CD4-positive, alpha-beta T cell treated with Interleukin-15 for 4 hours (primary cell): ENCODE measurements around the gene GP5.

Experiments
- DNase-seq: peaks from one replicate; pipeline ENCODE4 v3.0.0-alpha.2; 2020; ENCODE audit warnings: low spot score

The GP5 gene

GRCh38 chr3:194350726-194351071, 48.4 kb downstream of the GP5 start:
- no peak for DNase-seq

GRCh38 chr3:194348354-194348753, 50.7 kb downstream of the GP5 start:
- DNase-seq, result no peak

GRCh38 chr3:194346621-194347020, 52.4 kb downstream of the GP5 start:
- no peak for DNase-seq

- DNase-seq, result no peak
Observed at GRCh38 chr3:194346035-194346434, 53.0 kb downstream of the GP5 start.
